Stromal cell of bone marrow (primary cell): Measurements from ENCODE around the gene HGF.
"Not testable (repeated sequence)": the region's sequence is repeated elsewhere in the genome, so short reads cannot be mapped to it uniquely, and the experiment has no call there.

ENCODE experiments used
- DNase-seq: peaks from one replicate; pipeline ENCODE4 v3.0.0-alpha.2; 2012; ENCODE audit warnings: low read depth

Gene HGF

DNA sequence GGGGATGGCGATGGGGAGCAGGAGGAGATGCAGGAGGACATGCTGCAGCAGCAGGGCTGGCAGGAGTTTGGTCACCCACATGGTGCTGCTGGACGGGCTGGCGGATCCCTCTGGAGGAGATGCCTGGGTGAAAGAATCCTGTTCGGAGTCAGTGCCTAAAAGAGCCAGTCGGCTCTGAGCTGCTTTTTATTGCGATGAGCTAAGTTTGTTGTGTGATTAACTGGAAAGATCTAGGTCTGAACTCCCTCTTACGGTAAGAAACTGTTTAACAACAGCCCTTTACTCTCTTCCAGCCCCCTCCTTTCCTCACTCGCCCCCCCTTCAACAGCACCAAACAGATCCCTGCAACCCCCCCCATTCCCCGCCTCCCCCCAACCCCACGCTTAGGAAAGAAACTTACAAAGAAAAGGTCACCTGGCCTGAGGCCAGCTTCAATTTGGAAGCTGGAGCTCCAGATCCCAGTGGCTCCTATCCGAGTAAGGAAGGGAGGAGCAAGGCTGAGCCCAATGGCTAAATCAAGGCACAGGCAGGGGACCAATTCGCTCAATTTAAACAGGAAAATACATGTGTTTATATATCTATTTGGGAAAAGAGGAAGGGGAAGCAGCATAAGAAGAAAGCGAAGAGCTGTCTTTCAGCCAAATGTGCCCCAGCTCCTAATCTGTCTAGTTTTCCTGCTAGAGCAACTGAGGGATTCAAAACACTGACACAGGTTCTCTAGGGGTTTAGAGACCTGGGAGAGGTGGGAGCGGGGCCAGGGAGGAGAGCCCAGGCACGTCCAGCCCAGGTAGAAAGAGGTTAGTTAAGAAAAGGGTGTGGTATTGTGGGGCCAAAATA, at the start of gene HGF:
HGF (minus strand) TSS at position 157 of the 837 bp plus-strand sequence; CDS start at position 81, 76 bp downstream.
- peak; percentile 76 for DNase-seq

DNA sequence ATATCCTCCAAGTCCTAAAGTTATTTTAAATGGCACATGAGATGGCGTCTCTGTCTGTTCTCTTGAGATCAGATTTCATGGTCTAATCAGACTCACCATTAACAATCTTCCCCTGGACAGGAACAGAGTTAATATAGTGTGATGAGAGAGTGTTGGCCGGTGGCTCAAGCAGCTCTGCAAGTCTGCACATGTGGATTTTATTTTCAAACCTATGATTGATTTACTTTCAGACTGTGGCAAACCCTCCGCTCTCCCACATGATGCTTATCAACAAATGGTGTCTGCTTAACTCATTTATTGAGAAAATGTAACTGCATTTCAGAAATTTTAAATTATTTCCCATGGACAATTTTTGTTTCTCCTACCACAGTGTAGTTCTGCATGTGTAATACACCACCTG, 46.5 kb upstream of the HGF start:
- no peak for DNase-seq

DNA sequence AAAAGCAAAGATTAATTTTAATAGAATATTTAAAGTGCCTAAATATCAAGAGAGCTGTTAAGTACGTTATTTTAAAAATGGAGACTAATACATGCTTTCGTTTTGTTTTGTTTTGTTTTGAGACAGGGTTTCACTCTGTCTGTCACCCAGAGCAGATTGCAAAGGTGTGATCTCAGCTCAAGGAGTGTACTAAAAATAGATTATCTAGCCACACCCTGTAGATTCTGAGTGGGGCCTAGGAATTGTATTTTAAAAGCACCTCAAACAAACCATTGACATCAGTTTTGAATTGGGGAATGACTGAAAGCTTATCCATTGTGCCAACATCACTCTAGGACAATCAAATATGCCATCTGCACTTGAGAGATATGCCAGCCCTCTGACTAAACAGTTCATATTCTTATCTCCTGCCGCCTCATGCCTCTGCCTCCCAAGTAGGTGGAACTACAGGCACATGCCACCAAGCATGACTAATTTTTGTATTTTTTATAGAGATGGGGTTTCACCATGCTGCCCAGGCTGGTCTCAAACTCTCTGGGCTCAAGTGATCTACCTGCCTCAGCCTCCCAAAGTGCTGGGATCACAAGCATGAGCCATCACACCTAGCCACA, 43.1 kb upstream of the HGF start:
- not testable (repeated sequence) for DNase-seq

DNA sequence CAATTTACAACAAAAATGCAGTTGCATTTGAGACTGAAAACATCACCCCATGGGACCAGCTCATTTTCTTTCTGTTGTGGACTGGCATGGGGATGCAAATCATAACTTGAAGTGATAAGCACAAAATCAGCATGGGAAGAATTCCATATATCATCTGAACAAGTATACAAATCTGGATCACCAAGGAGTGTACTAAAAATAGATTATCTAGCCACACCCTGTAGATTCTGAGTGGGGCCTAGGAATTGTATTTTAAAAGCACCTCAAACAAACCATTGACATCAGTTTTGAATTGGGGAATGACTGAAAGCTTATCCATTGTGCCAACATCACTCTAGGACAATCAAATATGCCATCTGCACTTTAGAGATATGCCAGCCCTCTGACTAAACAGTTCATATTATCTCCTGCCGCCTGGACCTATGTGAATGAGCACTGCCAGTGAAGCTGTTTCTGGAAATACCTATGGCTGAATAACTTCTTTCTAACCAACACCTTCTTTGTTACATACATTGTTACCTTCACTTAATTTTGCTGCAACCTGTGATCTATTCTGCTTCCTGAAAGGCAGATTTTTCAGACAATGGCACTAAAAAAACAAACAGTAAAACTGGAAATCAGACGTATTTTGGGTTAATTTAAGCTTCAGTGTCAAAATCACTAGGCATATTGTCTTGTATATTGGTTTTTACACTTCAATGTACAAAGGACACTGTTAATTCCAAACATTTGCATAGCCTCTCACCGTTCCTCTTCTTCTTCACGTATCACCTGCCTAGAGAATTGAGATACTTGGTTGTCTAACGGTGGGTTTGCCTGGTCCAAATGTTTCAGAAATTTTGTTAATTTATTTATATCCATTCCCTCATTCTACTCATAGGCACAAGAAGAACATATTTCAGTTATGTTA, 42.4 kb upstream of the HGF start:
- DNase-seq = no peak

DNA sequence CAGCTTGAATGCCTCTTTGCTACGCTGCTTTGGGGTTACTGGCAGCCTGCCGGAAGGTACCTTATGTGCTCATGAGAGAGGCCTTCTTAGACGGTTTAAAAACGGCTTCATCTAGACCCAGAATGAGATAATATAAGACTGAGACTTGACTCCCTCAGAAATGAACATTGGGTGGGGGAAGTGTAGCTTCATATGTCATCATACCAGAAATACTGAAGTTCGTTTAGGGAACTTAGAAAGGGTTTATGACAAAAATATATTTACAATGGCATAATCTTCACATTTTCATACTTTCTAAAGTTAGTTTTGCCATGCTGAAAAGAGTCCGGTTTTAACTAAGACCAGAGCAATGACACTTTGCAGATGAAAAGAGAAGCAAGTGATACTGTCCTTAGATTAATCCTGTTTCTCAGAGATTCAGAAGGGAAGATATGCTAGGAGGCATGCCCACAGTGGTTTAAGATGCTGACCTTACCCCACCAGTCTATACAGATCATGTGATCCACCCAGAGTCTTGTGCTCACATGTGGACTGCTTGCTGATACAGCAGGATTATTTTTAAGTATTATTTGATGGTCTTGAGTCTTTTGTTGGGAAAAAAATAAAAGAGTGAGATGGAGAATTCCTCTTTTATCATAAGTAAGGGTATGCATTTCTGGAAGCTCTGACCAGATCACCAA, 40.8 kb upstream of the HGF start:
- no peak for DNase-seq

DNA sequence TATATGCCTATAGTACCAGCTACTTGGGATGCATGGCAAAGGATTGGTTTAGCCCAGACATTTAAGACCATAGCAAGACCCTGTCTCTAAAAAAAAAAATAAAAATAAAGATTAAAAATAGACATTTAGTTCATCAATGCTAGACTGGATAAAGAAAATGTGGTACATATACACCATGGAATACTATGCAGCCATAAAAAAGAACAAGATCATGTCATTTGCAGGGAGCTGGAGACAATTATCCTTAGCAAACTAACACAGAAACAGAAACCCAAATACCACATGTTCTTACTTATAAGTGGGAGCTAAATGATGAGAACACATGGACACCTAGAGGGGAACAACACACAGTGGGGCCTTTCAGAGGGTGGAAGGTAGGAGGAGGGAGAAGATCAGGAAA, 38.5 kb upstream of the HGF start:
- DNase-seq = not testable (repeated sequence)

DNA sequence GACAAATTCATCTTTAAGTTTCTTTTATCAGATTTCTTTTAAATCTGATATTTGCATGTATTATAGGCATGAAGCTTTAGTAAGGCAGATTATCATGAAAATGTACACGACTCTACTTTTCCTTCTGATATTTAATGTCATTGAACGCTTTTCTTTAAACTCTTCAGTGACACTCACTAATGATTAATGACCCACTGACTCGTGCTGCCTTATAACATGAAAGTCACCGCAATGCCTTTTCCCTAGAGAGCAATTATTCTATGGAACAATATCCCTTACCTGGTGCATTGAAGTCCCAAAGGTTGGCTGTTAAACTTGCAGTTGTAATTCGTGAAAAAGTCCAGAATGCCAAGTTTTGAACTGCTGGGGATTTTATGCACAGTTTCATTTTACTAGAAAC, 33.4 kb upstream of the HGF start:
- DNase-seq = no peak

DNA sequence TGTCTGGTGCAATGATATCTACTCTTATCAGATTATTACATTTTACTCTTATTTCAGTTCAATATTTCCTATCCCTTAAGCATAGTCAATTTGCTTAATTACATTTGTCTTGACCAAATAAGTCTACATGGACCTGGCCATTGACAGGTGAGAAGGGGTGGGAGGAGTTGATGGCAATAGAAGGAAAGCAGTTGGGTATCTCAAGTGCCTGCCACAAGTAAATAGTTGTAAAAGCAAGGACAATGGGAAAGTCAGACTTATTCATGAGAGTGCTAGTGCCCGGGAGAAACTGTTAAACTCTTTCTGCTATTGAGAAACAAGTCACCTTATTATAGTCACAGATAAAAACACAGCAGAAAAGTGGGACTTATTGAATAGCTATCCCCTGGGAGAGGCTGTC, 32.4 kb upstream of the HGF start:
- DNase-seq = no peak

DNA sequence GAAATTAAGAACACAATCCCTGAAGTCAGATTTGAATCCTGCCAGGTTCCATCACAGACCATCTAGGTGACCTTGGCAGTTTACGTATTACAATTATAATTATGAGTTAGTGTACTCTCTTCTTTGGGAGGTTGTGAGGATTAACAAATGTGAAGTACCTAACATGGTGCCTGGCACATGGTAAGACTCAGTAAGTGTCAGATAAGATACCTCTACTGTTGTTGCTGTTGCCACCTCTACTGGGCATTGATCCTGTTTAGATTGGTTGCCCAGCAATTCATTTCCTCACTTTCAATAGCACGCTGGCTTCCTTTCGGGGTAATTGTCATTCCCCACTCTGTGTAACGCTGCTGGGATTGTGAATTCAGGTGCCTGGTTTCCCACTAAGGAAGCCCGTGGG, 31.7 kb upstream of the HGF start:
- no peak for DNase-seq

DNA sequence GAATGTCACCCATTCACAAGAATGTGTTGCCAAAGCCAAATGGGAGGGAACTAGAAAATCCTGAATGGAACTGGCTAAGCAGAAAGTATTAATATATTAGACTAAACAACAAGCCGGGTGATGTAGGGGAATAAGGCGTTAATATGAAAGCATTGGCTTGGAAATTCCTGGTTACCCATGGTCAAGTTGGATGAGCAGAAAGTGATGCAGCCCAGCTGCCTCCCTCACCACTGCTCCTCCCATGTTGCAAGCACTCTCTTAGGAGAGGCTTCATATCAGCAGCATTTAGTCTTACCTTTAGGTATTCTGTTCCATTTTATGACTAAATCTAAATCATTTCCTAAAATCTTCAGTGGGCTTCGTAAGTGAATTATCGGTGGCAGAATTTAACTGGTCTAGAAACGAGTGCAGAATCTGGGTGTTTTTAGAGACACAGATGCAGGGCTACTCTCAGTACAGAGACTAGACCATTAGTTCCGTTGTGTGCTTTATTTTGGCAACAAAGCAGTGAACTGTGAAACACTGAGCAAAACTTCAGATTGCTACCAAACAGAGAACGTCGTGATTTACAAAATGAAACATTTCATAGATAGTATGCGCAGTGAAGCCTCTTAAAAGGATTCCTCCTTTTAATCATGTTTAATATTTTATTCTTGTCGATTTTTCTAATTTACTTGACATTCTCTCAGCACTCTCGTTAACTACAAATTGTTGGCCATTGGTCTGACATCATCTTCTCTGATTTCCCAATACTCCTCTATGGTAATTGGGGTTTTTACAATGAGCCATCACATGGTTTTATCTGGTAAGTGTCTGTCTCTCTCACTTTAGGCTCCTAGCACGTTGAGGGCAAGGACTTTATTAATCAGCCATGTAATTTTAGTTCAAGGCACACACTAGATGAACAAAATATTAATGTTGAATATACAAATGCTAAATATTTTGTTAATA, 22.0 kb upstream of the HGF start:
- DNase-seq = no peak

DNA sequence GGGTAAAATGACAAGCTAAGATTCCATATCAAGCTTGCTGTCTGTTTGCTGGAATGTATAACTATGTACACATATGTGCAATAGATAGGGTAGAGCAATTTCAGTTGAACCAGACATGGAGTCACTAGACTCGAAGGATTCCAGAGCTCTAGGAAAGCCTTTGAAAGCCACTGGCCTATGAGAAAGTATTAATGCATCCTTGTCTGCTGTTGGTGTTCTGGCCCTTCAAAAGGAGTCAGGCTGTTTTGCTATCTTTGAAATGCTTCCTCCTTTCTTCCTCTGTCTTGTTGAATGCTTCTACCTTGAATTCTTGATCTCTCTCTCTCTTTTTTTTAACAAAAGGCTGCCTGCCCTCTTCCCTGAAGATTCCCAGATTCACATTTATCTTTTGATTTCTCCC, 20.8 kb upstream of the HGF start:
- no peak for DNase-seq

DNA sequence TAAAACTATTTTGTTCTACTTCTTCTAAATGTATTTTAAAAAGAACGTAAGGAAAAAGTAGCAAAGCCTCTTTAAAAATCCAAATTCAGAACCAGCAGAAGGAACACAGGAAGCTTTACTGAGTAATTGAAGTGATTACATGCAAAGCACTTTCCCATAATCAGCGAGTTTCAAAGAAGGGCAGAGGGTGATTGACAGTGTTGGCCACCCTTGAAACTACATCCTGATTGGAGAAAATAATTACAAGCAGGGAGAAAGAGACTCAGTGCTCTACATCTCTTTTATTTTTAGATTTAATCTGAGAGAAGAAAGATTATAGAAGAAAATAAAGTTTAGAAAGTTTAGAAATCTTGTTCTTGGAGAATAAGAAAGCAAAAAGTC, 20.3 kb upstream of the HGF start:
- DNase-seq = no peak

DNA sequence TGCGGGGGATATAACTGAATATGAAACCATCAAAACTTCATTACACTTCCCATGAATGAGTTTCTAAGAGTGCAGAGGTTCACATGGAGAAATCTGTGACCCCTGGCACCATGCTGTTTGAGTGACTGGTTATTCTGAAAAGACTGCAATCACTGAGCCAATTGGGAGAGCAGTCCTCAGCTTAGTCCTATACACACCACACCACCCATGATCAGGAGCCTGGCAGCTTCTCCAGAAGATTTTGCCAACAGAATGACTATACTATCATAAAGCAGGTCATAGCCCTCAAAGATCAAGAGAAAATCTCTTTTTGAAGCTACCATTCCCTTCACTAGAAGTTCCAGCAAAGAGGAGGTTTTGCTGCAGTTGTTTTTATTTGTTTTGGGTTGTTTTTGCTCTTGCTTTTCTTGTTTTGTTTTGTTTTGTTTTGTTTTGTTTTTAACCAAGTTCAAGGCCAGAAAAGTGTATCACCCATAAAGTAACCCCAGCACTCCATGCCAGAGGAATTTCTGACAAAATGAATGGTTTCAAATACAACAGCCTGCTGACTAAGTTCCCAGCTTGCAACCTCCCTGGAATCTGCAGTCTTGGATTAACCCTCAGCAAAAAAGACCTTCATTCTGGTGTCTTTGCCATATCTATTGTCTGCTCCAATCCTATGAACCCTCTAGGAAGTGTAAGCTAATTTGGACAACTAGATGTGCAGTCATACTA, 19.7 kb upstream of the HGF start:
- no peak for DNase-seq

DNA sequence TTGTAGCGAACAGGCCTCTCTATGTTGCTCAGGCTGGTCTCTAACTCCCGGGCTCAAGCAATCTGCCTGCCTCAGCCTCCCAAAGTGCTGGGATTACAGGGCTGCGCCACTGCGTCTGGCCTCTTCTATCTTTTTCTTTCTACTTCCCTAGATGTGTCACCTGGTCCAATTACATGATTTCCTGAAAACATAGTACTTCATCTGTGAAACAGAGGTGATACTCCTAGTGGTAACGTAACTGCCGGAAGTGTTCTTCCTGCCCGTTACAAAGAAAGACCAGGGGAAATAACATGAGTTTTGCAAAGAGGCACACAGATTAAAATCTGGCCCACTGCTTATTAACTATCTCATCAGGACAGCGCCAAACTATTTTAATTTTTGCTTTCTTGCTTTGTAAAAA, 18.4 kb upstream of the HGF start:
- DNase-seq = no peak

DNA sequence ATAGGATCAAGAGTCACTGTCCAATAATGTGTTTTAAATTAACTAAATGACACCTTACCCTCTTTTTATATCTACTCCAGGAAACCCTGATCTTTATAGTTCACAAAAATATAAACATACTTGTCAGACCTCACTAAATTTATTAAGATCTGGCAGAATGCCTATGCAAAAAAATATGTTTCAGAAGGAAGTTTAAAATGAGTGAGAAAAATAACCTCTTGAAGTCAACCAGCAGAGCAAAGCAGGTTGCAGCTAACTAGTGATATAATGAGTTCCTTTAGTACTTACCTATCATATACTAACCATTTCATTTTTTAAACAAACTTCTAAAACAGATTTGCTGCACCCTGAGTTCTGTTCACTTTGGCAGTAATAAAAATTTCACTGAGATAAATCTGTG, 14.0 kb upstream of the HGF start:
- no peak for DNase-seq

DNA sequence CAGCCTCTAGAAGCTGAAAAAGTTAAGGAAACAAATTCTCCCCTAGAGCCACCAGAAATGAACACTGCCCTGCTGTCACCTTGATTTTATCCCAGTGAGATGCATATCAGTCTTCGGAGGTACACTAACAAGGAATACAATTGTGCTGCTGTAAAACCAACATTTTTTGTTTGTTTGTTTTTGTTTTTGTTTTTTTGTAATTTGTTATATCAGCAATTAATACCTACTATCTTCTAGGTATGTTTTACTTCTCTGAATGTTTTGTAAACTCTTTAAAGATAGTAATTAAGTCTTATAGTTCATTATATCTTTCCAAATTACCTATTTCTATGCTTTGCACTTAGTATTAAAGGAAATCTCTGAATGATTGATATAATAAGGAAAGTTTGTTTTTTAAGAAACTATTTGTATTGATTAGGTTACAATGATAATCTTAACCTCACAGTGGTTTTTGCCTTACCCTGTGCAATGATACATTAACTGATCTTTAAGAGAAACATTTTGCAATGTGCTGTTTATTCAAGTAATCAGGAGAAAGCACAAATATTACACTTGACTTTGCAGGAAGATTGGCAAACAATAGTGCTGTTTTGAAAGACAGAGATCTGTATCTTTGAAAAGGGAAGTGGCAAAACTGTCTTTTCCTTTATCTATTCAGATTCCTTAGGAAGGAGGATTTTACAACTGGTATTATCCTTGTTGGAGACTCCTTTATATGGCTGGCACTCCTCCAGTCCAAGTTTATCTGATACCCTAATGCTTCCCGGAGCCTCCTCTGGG, 11.3 kb upstream of the HGF start:
- DNase-seq = no peak

DNA sequence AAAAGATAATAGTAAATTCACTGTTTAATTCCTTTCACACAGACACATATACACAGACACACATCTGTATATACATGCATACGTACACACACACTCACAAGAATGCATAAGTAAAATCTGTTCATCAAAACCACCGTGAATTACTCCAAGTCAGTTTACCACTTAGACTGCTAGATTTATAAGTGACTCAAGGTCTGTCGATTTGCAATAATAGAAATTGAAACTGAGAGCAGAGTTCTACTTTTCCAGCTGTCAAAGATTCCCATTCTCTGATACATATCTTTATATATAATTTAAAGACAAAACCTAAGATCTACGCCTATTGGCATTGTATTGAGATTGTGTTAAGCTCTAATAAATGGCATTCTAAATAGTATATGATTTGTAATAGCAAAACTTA, 9.9 kb upstream of the HGF start:
- no peak for DNase-seq

DNA sequence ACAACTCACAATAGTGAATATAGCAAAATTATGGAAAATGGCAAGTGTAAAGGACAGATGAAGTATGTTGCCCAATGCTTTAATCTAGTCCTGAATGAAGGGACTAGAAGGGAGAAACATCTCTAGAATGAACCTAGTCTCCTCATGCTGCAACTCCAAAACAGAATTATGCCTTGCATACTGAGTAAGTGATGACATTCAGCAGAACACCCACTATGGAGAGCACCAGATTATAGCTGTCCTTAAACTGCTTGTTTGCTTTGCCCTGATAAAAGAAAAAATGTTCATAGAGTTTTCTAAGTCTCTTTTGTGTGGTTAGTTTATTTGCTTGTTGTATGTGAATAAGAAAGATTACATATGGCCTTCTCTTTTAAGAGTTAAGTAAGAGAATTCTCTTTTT, 7.8 kb upstream of the HGF start:
- DNase-seq = no peak

DNA sequence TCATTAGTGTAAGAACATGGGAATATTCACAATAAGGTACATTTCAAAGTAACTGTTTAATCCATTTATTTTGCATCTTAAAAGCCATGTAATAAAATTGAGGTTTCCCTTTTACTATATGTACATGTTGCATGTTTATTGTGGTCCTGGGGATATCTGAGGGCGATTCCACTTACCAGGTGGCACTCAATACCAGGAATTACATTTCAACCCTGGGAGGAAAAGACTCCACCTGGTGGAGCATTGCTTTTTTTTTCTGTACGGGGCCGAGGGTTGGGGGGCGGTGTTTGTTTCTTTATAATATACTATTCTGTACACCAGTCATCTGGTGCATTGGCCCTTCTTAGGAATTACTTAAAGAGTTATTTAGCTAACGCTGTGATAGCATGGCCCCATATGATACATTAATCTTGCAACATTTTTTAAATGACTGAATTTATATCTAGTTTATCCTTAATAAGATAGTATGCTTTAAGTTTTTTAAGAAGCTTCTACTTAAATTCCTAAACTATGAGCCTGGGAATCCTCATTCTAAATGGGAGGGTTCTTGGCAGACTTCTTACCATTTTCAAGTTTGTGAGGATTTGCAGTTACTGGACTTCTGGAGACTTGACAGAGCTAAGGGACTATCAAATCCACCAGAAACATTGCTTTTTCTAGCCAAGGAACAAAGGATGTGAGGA, 7.2 kb upstream of the HGF start:
- DNase-seq = no peak
